Psoas muscle (tissue), 8 donors: ENCODE results near the gene PINK1. TPM values are rescaled to one million over a fixed set of nuclear protein-coding genes. Genes with fewer than 3 reads are reported as not detected.

Experiments used
- ATAC-seq, 4 donors: fragments of 200-7000 bp; cut with Tn5 transposase; one replicate each; pipeline ENCODE4 v1.9.1; 2020; ENCODE audit warnings: moderate library complexity in 3 of 4, mild to moderate bottlenecking in 2 of 4
- DNase-seq, 2 donors: peaks; one replicate each; pipeline ENCODE4 v3.0.0-alpha.2; 2020
- H3K27ac ChIP-seq: fragments of 200-600 bp; one replicate; pipeline ENCODE4 v1.8.0; 2022
- H3K27me3 ChIP-seq, 3 donors: fragments of 200-600 bp in 1 of 3; one replicate each; pipeline versions ENCODE4 v1.6.1 to v1.8.0; 2013 to 2022; ENCODE audit warnings: low read length in 2 of 3, mild to moderate bottlenecking in 2 of 3, moderate library complexity in 1 of 3; ENCODE audit not compliant: insufficient read depth in 3 of 3
- H3K36me3 ChIP-seq, 2 donors: fragments of 200-600 bp in 1 of 2; one replicate each; pipeline versions ENCODE4 v1.6.1 to v1.8.0; 2013 to 2022; ENCODE audit warnings: low read depth in 1 of 2, mild to moderate bottlenecking in 1 of 2, moderate library complexity in 1 of 2; ENCODE audit not compliant: insufficient read depth in 1 of 2
- H3K4me1 ChIP-seq: fragments of 200-600 bp; one replicate; pipeline ENCODE4 v1.8.0; 2022
- H3K4me3 ChIP-seq: fragments of 200-600 bp; one replicate; pipeline ENCODE4 v1.8.0; 2022; ENCODE audit warnings: mild to moderate bottlenecking
- H3K9me3 ChIP-seq: fragments of 200-600 bp; one replicate; pipeline ENCODE4 v1.8.0; 2022
- CTCF ChIP-seq: fragments of 200-600 bp; IDR thresholded peaks from one replicate; pipeline ENCODE4 v1.8.0; 2022; ENCODE audit warnings: antibody characterized with exemption
- WGBS, 3 donors: extraction: QIAGEN DNeasy Blood & Tissue Kit; methylation state at CpG; one replicate each; pipeline versions ENCODE4 v1.1.6 to v1.1.7; 2013; 5-methylcytosine and 5-hydroxymethylcytosine counted together
- intact Hi-C, 2 donors: fragments of 100-400 bp; cut with DNase I; formaldehyde crosslinking; loops; one replicate each; pipeline versions ENCODE4 v1.11.0 to v1.14.2; 2022
- polyA plus RNA-seq, 3 donors: library from polyadenylated mRNA; stranded (reverse); fragments of 200-250 nt; gene quantifications; one replicate each; pipeline ENCODE4 v1.2.3, GENCODE V29; 2013
- total RNA-seq, 4 donors: library from RNA; stranded (reverse); fragmentation: NEBNext Ultra II Directional in 2 of 4; extraction: Animal tissue kit (Norgen Biotek cat#: 25700) in 2 of 4; gene quantifications; one replicate each; pipeline versions ENCODE4 v1.2.1 to v1.2.4, GENCODE V29; 2021 to 2023
- donor health status: healthy with polysubstance abuse.
- donor health status: DM: no; HTN: no; CAD: no; lungs with moderate emphysema.
- donor health status: Bipolar disorder and iron deficiency.
- donor health status: healthy.
- donor health status: DM: yes; HTN: yes; CAD: no.
- donor health status: DM: no; HTN: no; CAD: no.
- donor health status: DM: no; HTN: no; CAD: no.
- donor health status: DM: yes; HTN: yes; CAD: no.

Gene PINK1
- total and polyA plus RNA-seq, 7 donors: 218 to 506 (median 383) TPM

- Histone ChIP-seq H3K4me1 (no peaks in the 10 kb centered on the region), H3K36me3 (no peaks in the 10 kb centered on the region), H3K4me3 (peak overlapping the region; percentile 58), H3K9me3 (no peaks in the 10 kb centered on the region), H3K27ac (peak overlapping the region; percentile 80), H3K27me3 (no peaks in the 10 kb centered on the region)
- ATAC-seq: peak in 3 of 4 donors; percentile 48 to 65 (median 51)
- intact Hi-C loops: no loop called here
- 60 to 69% (median 64%) methylated on average over 20 to 21 of the region's 21 CpGs for WGBS, 3 donors
- no peak for TF ChIP-seq CTCF
- peak; percentile 43 to 63 for DNase-seq
These were observed 51.9 kb downstream of the PINK1 start for GRCh38 chr1:20685099-20685662.

- no peaks in the 10 kb centered on the region for H3K4me1 ChIP-seq
- H3K4me3 ChIP-seq: no peak overlapping the region
- ATAC-seq (peak in 1 of 4 donors; percentile 7), DNase-seq (no peak)
- peak overlapping the region; percentile 80 for H3K27ac ChIP-seq
- no peaks in the 10 kb centered on the region for H3K27me3 ChIP-seq
- intact Hi-C loops: no loop called here
- TF ChIP-seq CTCF: no peak
- no peaks in the 10 kb centered on the region for H3K36me3 ChIP-seq
- 70 to 78% (median 73%) methylated on average over 12 of the region's 12 CpGs for WGBS, 3 donors
- H3K9me3 ChIP-seq: no peaks in the 10 kb centered on the region
These were observed 52.5 kb downstream of the PINK1 start for GRCh38 chr1:20685741-20686140.

GRCh38 chr1:20686883-20687725 lies 53.8 kb downstream of the PINK1 start:
- intact Hi-C loops: no loop called here
- WGBS, 3 donors: 66 to 76% (median 68%) methylated on average over 25 to 26 of the region's 26 CpGs
- TF ChIP-seq CTCF: no peak
- no peak overlapping the region for H3K4me3 ChIP-seq
- H3K27me3 ChIP-seq: no peaks in the 10 kb centered on the region
- no peak overlapping the region for H3K27ac ChIP-seq
- no peaks in the 10 kb centered on the region for H3K4me1 ChIP-seq
- no peaks in the 10 kb centered on the region for H3K9me3 ChIP-seq
- ATAC-seq (no peak), DNase-seq (no peak)
- no peaks in the 10 kb centered on the region for H3K36me3 ChIP-seq

- ATAC-seq (no peak), DNase-seq (no peak)
- Histone ChIP-seq H3K9me3 (no peaks in the 10 kb centered on the region), H3K4me3 (no peak overlapping the region), H3K27me3 (no peaks in the 10 kb centered on the region), H3K27ac (no peak overlapping the region), H3K36me3 (no peaks in the 10 kb centered on the region), H3K4me1 (no peaks in the 10 kb centered on the region)
- TF ChIP-seq CTCF: no peak
- intact Hi-C loops: loop anchor here in 1 of 2 donors (10.0 kb wide), 1 partner anchor 295 kb away; no protein-coding TSS in a partner anchor
- WGBS, 3 donors: 83 to 94% (median 85%) methylated on average over 3 of the region's 3 CpGs
These were observed 56.4 kb downstream of the PINK1 start for GRCh38 chr1:20689645-20690056.
